LNCaP clone FGC (cell line): ENCODE measurements around the gene ARHGAP32.

Experiments
- DNase-seq: peaks from one replicate; pipeline ENCODE4 v3.0.0-alpha.2; 2011; ENCODE audit warnings: low read depth
- H3K4me3 ChIP-seq: 2 replicates; pipeline ENCODE4 v1.5.1; 2011; ENCODE audit warnings: mild to moderate bottlenecking, low read depth, low read length, control low read depth
- TF ChIP-seq, protein P1 (sequence below): IDR thresholded peaks from 2 replicates; pipeline ENCODE4 v1.5.1; 2012; ENCODE audit warnings: mild to moderate bottlenecking; ENCODE audit not compliant: control insufficient read depth, insufficient read depth; ENCODE audit errors: extremely low read depth

ARHGAP32 gene

GRCh38 chr11:129215506-129216245, 23.6 kb upstream of the ARHGAP32 start:
- TF ChIP-seq, protein P1, sequence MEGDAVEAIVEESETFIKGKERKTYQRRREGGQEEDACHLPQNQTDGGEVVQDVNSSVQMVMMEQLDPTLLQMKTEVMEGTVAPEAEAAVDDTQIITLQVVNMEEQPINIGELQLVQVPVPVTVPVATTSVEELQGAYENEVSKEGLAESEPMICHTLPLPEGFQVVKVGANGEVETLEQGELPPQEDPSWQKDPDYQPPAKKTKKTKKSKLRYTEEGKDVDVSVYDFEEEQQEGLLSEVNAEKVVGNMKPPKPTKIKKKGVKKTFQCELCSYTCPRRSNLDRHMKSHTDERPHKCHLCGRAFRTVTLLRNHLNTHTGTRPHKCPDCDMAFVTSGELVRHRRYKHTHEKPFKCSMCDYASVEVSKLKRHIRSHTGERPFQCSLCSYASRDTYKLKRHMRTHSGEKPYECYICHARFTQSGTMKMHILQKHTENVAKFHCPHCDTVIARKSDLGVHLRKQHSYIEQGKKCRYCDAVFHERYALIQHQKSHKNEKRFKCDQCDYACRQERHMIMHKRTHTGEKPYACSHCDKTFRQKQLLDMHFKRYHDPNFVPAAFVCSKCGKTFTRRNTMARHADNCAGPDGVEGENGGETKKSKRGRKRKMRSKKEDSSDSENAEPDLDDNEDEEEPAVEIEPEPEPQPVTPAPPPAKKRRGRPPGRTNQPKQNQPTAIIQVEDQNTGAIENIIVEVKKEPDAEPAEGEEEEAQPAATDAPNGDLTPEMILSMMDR = no peak
- no peak overlapping the region for H3K4me3 ChIP-seq
- DNase-seq = no peak

GRCh38 chr11:129214710-129215295, 22.7 kb upstream of the ARHGAP32 start:
- H3K4me3 ChIP-seq = no peak overlapping the region
- TF ChIP-seq, protein P1 = no peak
- no peak for DNase-seq

GRCh38 chr11:129213261-129213660, 21.1 kb upstream of the ARHGAP32 start:
- H3K4me3 ChIP-seq = no peak overlapping the region
- TF ChIP-seq, protein P1 = no peak
- no peak for DNase-seq

- TF ChIP-seq, protein P1 = no peak
- no peak overlapping the region for H3K4me3 ChIP-seq
- DNase-seq = no peak
Observed at GRCh38 chr11:129211397-129211796, 19.3 kb upstream of the ARHGAP32 start.

DNA sequence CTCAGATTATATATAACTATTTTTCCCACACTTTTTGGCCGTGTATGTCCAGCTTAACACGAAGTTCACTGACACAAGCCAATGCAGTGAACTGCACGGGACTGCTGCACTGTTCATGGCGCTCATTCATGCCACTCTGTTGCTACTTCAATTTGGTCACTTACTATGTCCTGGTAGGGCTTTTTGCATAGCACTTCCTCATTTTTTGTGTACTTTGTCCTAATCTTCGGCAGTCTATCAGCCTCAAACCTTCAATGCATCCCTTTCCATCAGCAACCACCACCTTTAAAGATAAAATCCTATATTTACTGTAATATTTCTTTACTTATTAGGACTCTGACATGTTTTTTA, 18.7 kb upstream of the ARHGAP32 start:
- TF ChIP-seq, protein P1 = no peak
- no peak for DNase-seq
- no peak overlapping the region for H3K4me3 ChIP-seq

DNA sequence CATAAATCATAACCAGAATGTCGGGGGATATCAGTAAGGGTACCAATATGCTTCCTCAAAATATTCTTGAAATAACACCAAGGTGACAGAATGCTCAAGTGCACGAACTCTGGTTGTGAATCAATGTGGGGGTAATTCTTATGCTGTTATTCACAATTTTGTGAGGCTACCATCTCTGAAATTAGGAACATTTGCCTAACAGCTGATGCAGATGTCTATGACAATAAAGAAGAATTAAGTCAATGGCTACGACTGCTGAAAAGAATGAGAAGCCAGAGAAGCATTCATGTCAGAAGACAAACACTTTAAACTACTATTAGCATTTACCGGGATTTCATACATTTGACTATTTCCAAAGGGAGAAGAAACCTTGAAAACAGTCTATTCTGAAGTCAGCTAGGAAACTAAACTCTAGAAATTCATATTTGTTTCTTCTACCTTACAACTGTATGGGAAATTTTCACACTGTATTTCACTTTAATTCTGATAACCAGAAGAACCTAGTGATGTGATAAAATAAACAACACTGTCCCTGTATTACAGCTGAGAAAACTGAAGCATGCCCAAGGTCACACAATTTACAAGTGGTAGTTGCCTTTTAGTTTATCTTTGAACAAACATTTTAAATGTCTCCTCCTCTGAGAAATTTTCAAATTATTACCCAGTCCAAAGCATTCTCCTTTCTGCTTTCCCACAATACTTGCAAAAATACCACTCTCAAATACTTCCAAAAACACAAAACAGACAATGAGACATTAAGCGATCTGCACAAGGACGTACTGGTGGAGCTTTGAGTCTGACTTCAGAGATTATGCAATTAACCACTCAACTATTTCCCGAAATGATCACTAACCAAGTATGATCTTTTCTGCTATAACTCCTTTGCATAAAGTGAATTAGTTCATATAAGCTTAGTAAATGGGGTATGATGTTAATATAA, 18.0 kb upstream of the ARHGAP32 start:
- no peak for DNase-seq
- TF ChIP-seq, protein P1 = no peak
- H3K4me3 ChIP-seq = no peak overlapping the region
